Myocyte (in vitro differentiated cells): ENCODE results near the gene SPG11. TPM values are rescaled to one million over a fixed set of nuclear protein-coding genes. Genes with fewer than 3 reads are reported as not detected.
"Not testable (repeated sequence)": the region's sequence is repeated elsewhere in the genome, so short reads cannot be mapped to it uniquely, and the experiment has no call there.

Source experiments
- DNase-seq: peaks from one replicate; pipeline ENCODE4 v3.0.0-alpha.2; 2012; ENCODE audit warnings: low read depth
- total RNA-seq: library from RNA; depleted of rRNA; stranded (reverse); fragments of >200 nt; gene quantifications from 2 replicates; pipeline ENCODE4 v1.2.3, GENCODE V29; 2014

The SPG11 gene
- total RNA-seq, 1 donor from 2014 or later: 32.8 TPM

GRCh38 chr15:44532275-44532674 lies 131.2 kb downstream of the SPG11 start:
- not testable (repeated sequence) for DNase-seq

GRCh38 chr15:44530653-44531052 lies 132.8 kb downstream of the SPG11 start:
- DNase-seq: no peak

GRCh38 chr15:44529864-44530604 lies 133.4 kb downstream of the SPG11 start:
- DNase-seq: no peak

GRCh38 chr15:44527241-44527640 lies 136.2 kb downstream of the SPG11 start:
- no peak for DNase-seq

- DNase-seq: no peak
Observed at GRCh38 chr15:44525018-44525417, 138.4 kb downstream of the SPG11 start.

- DNase-seq: no peak
Observed at GRCh38 chr15:44519537-44519936, 143.9 kb downstream of the SPG11 start.

GRCh38 chr15:44516436-44516835 lies 147.0 kb downstream of the SPG11 start:
- no peak for DNase-seq

Other genes starting within 250 kb of the SPG11 start
- 38.9 and 60.5 TPM in 2 replicates for gene CTDSPL2, start 236.0 kb downstream of the SPG11 start, total RNA-seq
- 39.7 and 55.4 TPM in 2 replicates for gene EIF3J, start 126.5 kb downstream of the SPG11 start, total RNA-seq
- 0.19 and 0.73 TPM in 2 replicates for gene PATL2, start 47.7 kb upstream of the SPG11 start, total RNA-seq
- 3,125 and 4,265 TPM in 2 replicates for gene B2M, start 47.9 kb upstream of the SPG11 start, total RNA-seq
- gene TRIM69, start 72.9 kb upstream of the SPG11 start, total RNA-seq: 17.4 and 26.8 TPM in 2 replicates